NCI-H526 treated with DMSO at 0.1 percent for 48 hours (cell line): ENCODE results near the gene SPOP.

ENCODE experiments used
- DNase-seq: peaks from one replicate; lab custom pipeline; 2025; lab: John Stamatoyannopoulos, UW

Gene SPOP

GRCh38 chr17:49613182-49613800, 64.6 kb downstream of the SPOP start:
- DNase-seq = no peak

GRCh38 chr17:49612726-49613125, 65.2 kb downstream of the SPOP start:
- DNase-seq = no peak

GRCh38 chr17:49610883-49611584, 66.9 kb downstream of the SPOP start:
- no peak for DNase-seq

GRCh38 chr17:49604314-49604869, 73.5 kb downstream of the SPOP start:
- no peak for DNase-seq

GRCh38 chr17:49603720-49604119, 74.2 kb downstream of the SPOP start:
- DNase-seq = no peak

- no peak for DNase-seq
Observed at GRCh38 chr17:49603238-49603637, 74.7 kb downstream of the SPOP start.

GRCh38 chr17:49602783-49603182, 75.1 kb downstream of the SPOP start:
- DNase-seq = no peak

GRCh38 chr17:49600949-49601348, 76.9 kb downstream of the SPOP start:
- no peak for DNase-seq

- no peak for DNase-seq
Observed at GRCh38 chr17:49598918-49599317, 79.0 kb downstream of the SPOP start.

- no peak for DNase-seq
Observed at GRCh38 chr17:49597928-49598655, 79.8 kb downstream of the SPOP start.

GRCh38 chr17:49597436-49597835, 80.5 kb downstream of the SPOP start:
- DNase-seq = no peak

- no peak for DNase-seq
Observed at GRCh38 chr17:49596613-49597244, 81.2 kb downstream of the SPOP start.

GRCh38 chr17:49595980-49596379, 81.9 kb downstream of the SPOP start:
- no peak for DNase-seq

GRCh38 chr17:49595328-49595727, 82.6 kb downstream of the SPOP start:
- DNase-seq = no peak

GRCh38 chr17:49592263-49592662, 85.6 kb downstream of the SPOP start:
- no peak for DNase-seq

- no peak for DNase-seq
Observed at GRCh38 chr17:49590874-49591273, 87.0 kb downstream of the SPOP start.

GRCh38 chr17:49589577-49589927, 88.3 kb downstream of the SPOP start:
- no peak for DNase-seq

GRCh38 chr17:49588726-49589576, 88.9 kb downstream of the SPOP start:
- no peak for DNase-seq

GRCh38 chr17:49588312-49588711, 89.6 kb downstream of the SPOP start:
- DNase-seq = no peak

GRCh38 chr17:49587366-49588073, 90.4 kb downstream of the SPOP start:
- DNase-seq = no peak
